ENCODE results near the gene LPP. TPM values are rescaled to one million over a fixed set of nuclear protein-coding genes. Genes with fewer than 3 reads are reported as not detected.

LPP gene
- total and polyA plus RNA-seq, 9 of the 15 experiments (the other 6 are each of a cell fraction or from before 2014, with no cell fraction given): 0.07 to 0.18 TPM; not detected in 7

DNA sequence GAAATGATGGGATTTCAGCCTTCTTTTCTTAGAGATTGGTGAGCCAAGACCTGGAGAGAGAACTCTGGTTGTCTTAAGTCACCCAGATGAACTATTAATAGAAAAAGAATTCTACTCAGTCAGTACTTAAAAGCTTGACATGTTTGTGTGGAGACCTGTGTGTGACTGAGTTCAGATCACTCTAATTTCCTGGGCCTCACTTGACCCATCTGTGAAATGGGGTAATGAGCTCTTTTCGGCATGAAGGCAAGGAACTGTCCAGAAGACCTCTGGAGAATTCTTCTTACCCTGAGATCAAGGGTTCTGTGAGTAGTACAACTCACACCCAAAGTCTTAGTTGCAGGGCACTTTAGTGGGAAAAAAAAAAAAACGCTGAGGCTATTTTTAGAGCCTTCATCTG is 92.9 kb downstream of the LPP start (continued):
- TF ChIP-seq, protein P1, sequence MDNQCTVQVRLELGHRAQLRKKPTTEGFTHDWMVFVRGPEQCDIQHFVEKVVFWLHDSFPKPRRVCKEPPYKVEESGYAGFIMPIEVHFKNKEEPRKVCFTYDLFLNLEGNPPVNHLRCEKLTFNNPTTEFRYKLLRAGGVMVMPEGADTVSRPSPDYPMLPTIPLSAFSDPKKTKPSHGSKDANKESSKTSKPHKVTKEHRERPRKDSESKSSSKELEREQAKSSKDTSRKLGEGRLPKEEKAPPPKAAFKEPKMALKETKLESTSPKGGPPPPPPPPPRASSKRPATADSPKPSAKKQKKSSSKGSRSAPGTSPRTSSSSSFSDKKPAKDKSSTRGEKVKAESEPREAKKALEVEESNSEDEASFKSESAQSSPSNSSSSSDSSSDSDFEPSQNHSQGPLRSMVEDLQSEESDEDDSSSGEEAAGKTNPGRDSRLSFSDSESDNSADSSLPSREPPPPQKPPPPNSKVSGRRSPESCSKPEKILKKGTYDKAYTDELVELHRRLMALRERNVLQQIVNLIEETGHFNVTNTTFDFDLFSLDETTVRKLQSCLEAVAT (IDR thresholded peaks at IDR 0.05): no peak

DNA sequence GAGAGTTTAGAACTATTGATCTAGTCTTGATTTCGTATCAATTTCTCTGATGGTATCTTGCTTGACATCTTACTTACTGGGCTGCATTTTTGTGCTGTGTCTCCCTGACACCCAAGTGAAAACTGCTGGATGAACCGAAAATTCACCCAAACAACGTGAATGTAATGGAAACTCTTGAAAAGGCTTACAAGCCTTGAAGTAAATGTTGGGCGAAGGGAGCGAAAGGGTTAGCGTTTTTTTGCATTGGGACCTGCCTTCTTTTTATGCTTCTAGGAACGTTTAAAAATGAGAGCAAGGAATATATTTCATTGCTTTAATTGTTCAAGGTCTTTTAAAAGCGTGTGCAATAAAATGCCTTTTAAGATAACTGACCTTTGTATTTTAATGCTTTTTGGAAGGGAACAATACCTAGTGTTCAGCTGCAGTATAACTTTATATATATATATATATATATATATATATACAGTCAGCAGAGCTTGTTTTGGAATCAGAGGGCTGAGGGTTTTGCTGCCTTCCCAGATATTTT is 94.1 kb downstream of the LPP start:
- ChIA-PET CTCF (ENCODE audit: low intra/inter-chr PET ratio) (no interaction called here), POLR2A (interaction anchor here (0.9 to 1.2 kb wide), 2 partner anchors 138 to 508 kb away, joined by 3 to 5 read pairs; no protein-coding TSS in a partner anchor)
- ATAC-seq (no peak), FAIRE-seq (no peak), DNase-seq (ENCODE audit: extremely low read depth in 1 of 4, low spot score in 3 of 4) (no peak)
- intact Hi-C loops (cut with micrococcal nuclease): no loop called here
- Histone ChIP-seq H3K4me1 (replicated peaks in 1 of 2; ENCODE audit: control insufficient read depth in 2 of 2, insufficient read depth in 2 of 2, low read length in 2 of 2) (no peaks in the 10 kb centered on the region), H3K9ac (ENCODE audit: insufficient read depth in 1 of 2, low read depth in 2 of 2, low read length in 2 of 2) (no peak overlapping the region), H3K9me1 (ENCODE audit: control insufficient read depth, insufficient read depth, low read length) (no peaks in the 10 kb centered on the region), H3K36me3 (ENCODE audit: control insufficient read depth, insufficient read depth, low read length) (no peaks in the 10 kb centered on the region), H3K4me2 (ENCODE audit: insufficient read depth, low read length) (no peak overlapping the region), H3K79me2 (ENCODE audit: control insufficient read depth, insufficient read depth, low read length) (no peaks in the 10 kb centered on the region), H3K27me3 (ENCODE audit: control insufficient read depth in 2 of 2, insufficient read depth in 2 of 2, low read length in 2 of 2) (no peaks in the 10 kb centered on the region), H2AFZ (ENCODE audit: low read depth, low read length) (no peak overlapping the region), H4K20me1 (replicated peaks; ENCODE audit: control insufficient read depth, insufficient read depth, low read length) (no peaks in the 10 kb centered on the region), H3K4me3 (no peak overlapping the region), H3K27ac (ENCODE audit: extremely low read depth, low read depth, low read length) (no peak overlapping the region), H3K9me3 (replicated peaks; ENCODE audit: control insufficient read depth, insufficient read depth, low read depth, low read length) (no peaks in the 10 kb centered on the region)
- no TSS peak for BruUV-seq (replicated peaks)
- in situ Hi-C loops (cut with MboI): no loop called here
- TF ChIP-seq ZNF224 (CRISPR knock-in tag; IDR thresholded peaks at IDR 0.05): no peak
- no peak for TF ChIP-seq ZNF146 (CRISPR knock-in tag; IDR thresholded peaks at IDR 0.05; ENCODE audit: unreplicated experiment)
- TF ChIP-seq HMG20A (CRISPR knock-in tag; conservative IDR thresholded peaks at IDR 0.05): no peak
- no peak for TF ChIP-seq ZNF778 (CRISPR knock-in tag; IDR thresholded peaks at IDR 0.05)
- TF ChIP-seq ARID2 (IDR thresholded peaks at IDR 0.05): no peak
- TF ChIP-seq ZNF316 (IDR thresholded peaks at IDR 0.05): no peak
- WGBS (ENCODE audit: insufficient coverage, low coverage, missing lambda C conversion rate): 2% methylated on average over 8 of the region's 8 CpGs

Measured in K562 (cell line).